ENCODE data around the gene SPRED2.

SPRED2 gene

DNA sequence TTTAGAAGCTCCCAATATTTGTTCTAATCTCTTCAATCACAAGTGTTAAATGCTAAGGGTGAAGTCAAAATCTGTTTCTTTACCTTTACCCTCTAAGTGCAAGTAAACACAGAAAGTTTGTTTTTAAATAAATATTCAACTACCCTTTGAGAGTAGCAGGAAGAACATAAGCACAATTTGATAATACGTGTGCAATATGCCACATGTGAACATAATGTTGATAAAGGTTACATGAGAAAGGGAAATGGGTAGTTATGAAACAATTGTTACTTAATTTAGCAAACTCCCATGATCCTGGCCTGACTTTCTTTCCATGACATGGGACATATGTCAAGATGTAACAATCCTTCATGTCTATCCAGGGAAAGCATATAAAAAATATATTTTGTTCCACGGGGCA lies 7.1 kb downstream of the SPRED2 start:
- TF ChIP-seq, protein P1, sequence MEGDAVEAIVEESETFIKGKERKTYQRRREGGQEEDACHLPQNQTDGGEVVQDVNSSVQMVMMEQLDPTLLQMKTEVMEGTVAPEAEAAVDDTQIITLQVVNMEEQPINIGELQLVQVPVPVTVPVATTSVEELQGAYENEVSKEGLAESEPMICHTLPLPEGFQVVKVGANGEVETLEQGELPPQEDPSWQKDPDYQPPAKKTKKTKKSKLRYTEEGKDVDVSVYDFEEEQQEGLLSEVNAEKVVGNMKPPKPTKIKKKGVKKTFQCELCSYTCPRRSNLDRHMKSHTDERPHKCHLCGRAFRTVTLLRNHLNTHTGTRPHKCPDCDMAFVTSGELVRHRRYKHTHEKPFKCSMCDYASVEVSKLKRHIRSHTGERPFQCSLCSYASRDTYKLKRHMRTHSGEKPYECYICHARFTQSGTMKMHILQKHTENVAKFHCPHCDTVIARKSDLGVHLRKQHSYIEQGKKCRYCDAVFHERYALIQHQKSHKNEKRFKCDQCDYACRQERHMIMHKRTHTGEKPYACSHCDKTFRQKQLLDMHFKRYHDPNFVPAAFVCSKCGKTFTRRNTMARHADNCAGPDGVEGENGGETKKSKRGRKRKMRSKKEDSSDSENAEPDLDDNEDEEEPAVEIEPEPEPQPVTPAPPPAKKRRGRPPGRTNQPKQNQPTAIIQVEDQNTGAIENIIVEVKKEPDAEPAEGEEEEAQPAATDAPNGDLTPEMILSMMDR (IDR thresholded peaks at IDR 0.05; ENCODE audit: low read length, missing control alignments), result no peak
- no peak overlapping the region for H3K4me3 ChIP-seq (replicated peaks; ENCODE audit: low read depth, low read length)

DNA sequence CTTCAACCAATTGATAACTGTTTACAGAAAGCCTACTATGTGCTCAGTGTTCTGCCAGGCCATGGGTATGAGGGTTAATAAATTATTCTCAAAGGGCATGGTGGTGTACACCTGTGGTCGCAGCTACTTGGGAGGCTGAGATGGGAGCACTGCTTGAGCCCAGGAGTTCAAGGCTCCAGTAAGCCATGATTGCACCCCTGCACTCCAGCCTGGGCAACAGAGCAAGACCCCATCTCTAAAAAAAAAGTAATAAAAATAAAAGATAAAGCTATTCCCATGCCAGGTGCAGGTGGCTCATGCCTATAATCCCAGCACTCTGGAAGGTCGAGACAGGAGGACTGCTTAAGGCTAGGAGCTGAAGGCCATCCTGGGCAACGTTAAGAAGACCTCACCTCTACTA lies 8.0 kb downstream of the SPRED2 start:
- TF ChIP-seq, protein P1 (IDR thresholded peaks at IDR 0.05; ENCODE audit: low read length, missing control alignments), result no peak
- no peak for DNase-seq (ENCODE audit: low read depth)
- H3K4me3 ChIP-seq (replicated peaks; ENCODE audit: low read depth, low read length), result no peak overlapping the region

More for the DNA sequence above, 7.1 kb downstream of the SPRED2 start:
- DNase-seq (ENCODE audit: low read depth), result no peak

DNA sequence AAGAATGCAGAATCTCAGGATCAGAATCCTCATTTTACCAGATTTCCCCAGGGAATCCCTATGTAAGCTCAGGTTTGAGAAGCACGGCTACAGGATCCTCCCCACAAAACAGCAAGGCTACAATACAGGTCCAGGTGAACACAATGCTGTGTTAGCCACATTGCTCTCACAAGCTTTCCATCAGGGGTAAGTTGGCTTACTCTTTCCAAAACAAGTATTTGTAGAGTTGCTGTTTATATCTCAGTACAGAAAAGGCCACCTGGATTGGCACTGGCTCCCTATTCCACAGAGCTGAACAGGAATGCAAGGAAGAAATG lies 11.0 kb downstream of the SPRED2 start:
- DNase-seq (ENCODE audit: low read depth), result no peak
- H3K4me3 ChIP-seq (replicated peaks; ENCODE audit: low read depth, low read length), result no peak overlapping the region
- TF ChIP-seq, protein P1 (IDR thresholded peaks at IDR 0.05; ENCODE audit: low read length, missing control alignments), result no peak

DNA sequence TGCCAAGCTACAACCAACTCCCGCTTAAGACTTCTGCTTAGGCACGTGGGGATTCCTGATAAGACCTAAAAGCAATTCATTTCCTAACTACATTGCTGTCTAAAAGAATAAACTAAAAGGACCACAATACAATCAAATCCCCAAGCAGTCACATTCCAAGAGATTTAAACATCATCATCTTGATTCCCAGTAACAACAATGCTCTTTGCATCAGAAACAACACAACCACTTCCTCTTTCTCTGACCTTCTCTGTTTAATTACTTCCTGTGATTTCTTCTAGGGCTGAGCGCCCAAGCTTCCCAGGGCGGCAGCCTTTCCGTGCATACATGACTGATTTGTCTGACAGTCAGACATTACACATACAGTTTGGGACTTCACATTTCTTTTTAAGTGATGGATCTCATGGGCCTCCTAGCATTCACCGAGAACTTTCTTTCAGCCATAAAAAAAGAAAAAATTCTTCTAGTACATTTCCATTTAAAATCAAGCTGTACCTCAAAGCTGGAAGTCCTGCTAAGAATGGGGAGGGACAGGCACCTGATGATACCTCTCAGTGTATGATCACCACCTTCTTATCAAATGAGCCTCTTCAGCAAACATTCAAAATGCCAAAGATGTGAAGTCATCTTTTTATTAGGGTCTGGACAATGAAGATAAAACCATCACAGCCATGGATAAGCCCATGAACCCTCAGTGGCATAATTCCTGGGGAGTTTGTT lies 11.5 kb downstream of the SPRED2 start:
- TF ChIP-seq, protein P1 (IDR thresholded peaks at IDR 0.05; ENCODE audit: low read length, missing control alignments), result no peak
- H3K4me3 ChIP-seq (replicated peaks; ENCODE audit: low read depth, low read length), result no peak overlapping the region
- DNase-seq (ENCODE audit: low read depth), result peak; percentile 83

DNA sequence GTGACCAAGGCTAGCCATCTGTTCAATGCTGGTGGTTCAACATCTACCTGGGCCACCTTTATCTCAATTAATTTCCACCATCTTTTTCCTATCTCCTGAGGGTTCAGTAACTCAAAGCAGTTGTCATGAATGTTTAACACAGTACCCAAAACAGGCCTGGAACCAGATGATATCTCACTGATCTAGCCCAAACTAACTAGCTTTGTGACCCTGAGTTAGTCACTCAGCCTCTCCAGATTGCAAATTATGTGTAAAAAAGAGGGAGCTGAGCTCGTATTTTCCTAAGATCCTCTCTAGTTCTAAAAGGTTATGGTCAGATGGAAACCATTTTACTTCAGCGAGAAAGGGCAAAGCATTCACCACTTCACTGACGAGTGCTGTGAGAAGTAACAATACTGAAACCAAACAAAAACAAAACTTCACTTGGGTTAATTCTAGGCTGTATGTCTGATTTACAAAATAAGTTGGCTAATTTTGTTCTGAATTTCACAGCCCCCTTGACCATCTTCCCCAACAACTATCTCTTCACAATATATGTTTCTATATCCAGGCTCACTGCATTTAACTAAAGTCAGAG lies 14.8 kb downstream of the SPRED2 start:
- no peak for DNase-seq (ENCODE audit: low read depth)
- TF ChIP-seq, protein P1 (IDR thresholded peaks at IDR 0.05; ENCODE audit: low read length, missing control alignments), result no peak
- no peak overlapping the region for H3K4me3 ChIP-seq (replicated peaks; ENCODE audit: low read depth, low read length)

DNA sequence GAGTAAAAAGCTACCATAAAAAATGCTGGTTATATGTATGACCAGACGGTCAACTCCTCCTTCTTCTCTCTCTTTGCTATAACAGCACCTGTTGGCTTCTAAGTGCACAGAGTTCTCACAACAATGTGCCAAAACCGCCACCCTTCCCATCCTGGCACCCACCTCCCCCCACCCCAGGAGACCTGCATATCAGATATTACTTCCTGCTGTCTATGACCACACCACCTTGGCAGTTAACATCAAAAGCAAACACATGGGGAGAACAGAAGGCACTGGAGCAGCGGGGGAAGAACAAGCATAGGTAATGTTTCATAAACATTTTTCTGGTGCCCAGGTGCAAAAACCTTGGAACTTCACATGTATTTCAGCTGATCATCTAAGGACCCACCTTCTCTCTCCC lies 15.5 kb downstream of the SPRED2 start:
- DNase-seq (ENCODE audit: low read depth), result no peak
- no peak overlapping the region for H3K4me3 ChIP-seq (replicated peaks; ENCODE audit: low read depth, low read length)
- TF ChIP-seq, protein P1 (IDR thresholded peaks at IDR 0.05; ENCODE audit: low read length, missing control alignments), result no peak

DNA sequence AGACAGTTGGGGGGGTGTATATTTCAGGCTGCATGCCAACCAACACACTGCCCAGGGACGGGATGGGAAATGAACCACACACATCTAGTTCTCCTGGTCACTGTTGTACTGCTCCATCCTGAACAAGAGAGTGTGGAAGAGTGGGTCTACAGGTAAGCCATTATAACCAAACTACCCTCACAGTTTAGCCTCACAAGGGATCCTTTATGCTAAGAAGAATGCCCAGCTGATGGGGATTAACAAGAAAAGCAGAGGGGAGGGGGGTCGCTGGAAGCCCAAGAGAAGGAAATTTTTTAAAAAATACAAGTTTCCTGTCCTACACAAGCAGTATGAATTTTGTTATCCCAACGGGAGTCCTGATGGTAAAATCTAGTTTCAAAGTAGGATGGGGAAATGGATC lies 16.1 kb downstream of the SPRED2 start:
- TF ChIP-seq, protein P1 (IDR thresholded peaks at IDR 0.05; ENCODE audit: low read length, missing control alignments), result no peak
- DNase-seq (ENCODE audit: low read depth), result no peak

More for the DNA sequence above, 16.1 kb downstream of the SPRED2 start:
- H3K4me3 ChIP-seq (replicated peaks; ENCODE audit: low read depth, low read length), result no peak overlapping the region

All from fibroblast of pulmonary artery (primary cell).